Activated CD4-positive, alpha-beta T cell treated with anti-CD3 and anti-CD28 coated beads, Interleukin-2, amount 10 ng/mL, durations not matched to agents 24 days and 14 days (primary cell): ENCODE results near the gene FSD2. TPM values are rescaled to one million over a fixed set of nuclear protein-coding genes. Genes with fewer than 3 reads are reported as not detected.

Experiments
- DNase-seq: peaks from one replicate; pipeline ENCODE4 v3.0.0; 2022
- H3K27ac Mint-ChIP-seq: one replicate; pipeline ENCODE4 v1.8.0; 2022; ENCODE audit warnings: mild to moderate bottlenecking, mixed read lengths
- H3K27me3 Mint-ChIP-seq: one replicate; pipeline ENCODE4 v1.8.0; 2022; ENCODE audit warnings: mixed read lengths
- H3K36me3 Mint-ChIP-seq: one replicate; pipeline ENCODE4 v1.8.0; 2022; ENCODE audit warnings: low read depth, mild to moderate bottlenecking, mixed read lengths
- H3K4me1 Mint-ChIP-seq: one replicate; pipeline ENCODE4 v1.8.0; 2021; ENCODE audit warnings: mixed read lengths
- H3K4me3 Mint-ChIP-seq: one replicate; pipeline ENCODE4 v1.8.0; 2022; ENCODE audit warnings: mild to moderate bottlenecking, moderate library complexity, mixed read lengths
- H3K9me3 Mint-ChIP-seq: one replicate; pipeline ENCODE4 v1.8.0; 2021; ENCODE audit warnings: mixed read lengths
- intact Hi-C: fragments of 100-400 bp; cut with micrococcal nuclease; formaldehyde crosslinking; loops from one replicate; pipeline ENCODE4 v1.15.1; 2023
- total RNA-seq: library from RNA; stranded (reverse); gene quantifications from 2 replicates; pipeline ENCODE4 v1.2.3, GENCODE V29; 2022

The FSD2 gene
- total RNA-seq, 1 donor from 2014 or later, result not detected

DNA sequence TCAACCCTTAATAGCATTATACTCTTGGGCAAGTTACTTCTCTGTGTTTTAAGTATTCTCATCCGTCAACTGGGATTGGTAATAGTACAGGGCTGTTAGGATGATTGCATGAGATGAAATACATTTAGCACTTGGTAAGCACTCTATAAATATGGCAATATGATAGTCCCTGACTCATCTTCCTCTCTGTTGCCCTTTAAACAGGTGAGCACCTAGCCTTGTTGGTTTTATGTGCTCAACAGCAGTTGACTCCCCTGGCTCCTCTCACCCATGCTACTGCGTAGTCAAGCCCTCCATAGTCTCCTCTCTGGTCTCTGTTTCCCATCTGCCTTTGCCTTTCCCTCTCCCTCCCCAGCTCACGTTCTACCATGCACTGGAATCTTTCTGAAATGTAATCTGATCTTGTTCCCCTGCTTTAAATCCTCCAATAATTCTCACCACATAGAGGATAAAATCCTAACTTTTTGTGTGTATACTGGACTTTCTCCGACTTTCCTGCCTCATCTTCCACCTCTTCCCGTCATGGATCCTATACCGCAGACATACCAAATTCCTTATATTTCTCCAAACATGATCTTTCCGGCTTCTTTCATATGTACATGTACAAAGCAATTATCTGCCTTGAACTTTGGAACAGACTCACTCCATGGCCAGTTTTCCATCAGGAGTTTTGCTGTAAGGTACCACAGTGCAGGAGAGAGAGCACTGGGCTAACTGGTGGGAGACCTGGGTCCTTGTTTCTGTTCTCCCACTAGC, 42.3 kb downstream of the FSD2 start:
- H3K36me3 Mint-ChIP-seq, result peaks cover 25% of the 10 kb centered on the region
- intact Hi-C loops, result no loop called here
- no peak for DNase-seq
- no peaks in the 10 kb centered on the region for H3K27me3 Mint-ChIP-seq
- H3K27ac Mint-ChIP-seq, result peak overlapping the region; percentile 29
- peaks cover 13% of the 10 kb centered on the region for H3K4me1 Mint-ChIP-seq
- H3K4me3 Mint-ChIP-seq, result no peak overlapping the region
- no peaks in the 10 kb centered on the region for H3K9me3 Mint-ChIP-seq

DNA sequence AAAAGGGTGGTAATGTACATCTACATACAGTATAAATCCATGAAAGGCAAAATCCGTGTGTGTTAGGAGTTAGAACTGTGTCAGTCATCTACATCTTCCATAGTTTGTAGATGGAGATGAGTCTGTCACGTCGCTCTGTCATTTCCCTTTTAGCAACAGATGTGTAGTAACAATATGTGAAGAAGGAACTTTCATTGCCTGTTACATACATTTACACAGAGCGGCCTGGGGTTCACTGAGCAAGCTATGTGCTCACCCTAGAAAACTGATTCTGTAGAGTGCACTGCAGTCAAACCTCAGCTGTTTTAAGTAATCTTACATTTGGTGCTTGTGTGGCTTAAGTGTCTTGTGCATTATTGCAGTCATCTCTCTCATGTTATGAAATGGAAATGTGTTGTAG, 54.6 kb downstream of the FSD2 start:
- Mint-ChIP-seq H3K9me3 (no peaks in the 10 kb centered on the region), H3K4me3 (peak overlapping the region; percentile 99), H3K27ac (peak overlapping the region; percentile 97), H3K36me3 (peaks cover 43% of the 10 kb centered on the region), H3K4me1 (peaks cover 28% of the 10 kb centered on the region), H3K27me3 (no peaks in the 10 kb centered on the region)
- intact Hi-C loops, result loop anchor here (2.0 to 5.0 kb wide), 3 partner anchors 235 to 315 kb away; partner anchors contain the start of genes BTBD1, C15orf40 and RAMAC
- DNase-seq, result no peak

DNA sequence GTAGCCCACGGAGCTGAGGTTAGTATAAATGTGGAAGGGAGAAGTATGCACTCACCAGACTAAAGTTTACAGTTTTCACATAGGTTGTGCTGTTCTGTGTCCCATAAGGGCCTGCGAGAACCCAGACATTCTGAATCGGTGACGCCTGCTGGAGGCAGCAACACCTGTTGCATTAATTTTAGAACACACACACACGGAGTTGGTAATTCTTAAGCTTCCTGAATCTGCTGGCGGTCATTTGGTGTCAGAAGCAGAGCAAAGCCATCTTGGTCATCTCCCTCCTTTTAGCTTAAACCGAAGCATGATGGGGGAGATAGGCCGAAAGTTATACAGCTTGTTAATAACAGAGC, 55.1 kb downstream of the FSD2 start:
- Mint-ChIP-seq H3K27ac (peak overlapping the region; percentile 97), H3K9me3 (no peaks in the 10 kb centered on the region), H3K4me1 (peaks cover 24% of the 10 kb centered on the region), H3K4me3 (peak overlapping the region; percentile 99), H3K27me3 (no peaks in the 10 kb centered on the region), H3K36me3 (peaks cover 38% of the 10 kb centered on the region)
- no peak for DNase-seq
- intact Hi-C loops, result loop anchor here (1.0 to 5.0 kb wide), 6 partner anchors 42 to 316 kb away; partner anchors contain the start of genes AP3B2, BTBD1, C15orf40 and RAMAC

DNA sequence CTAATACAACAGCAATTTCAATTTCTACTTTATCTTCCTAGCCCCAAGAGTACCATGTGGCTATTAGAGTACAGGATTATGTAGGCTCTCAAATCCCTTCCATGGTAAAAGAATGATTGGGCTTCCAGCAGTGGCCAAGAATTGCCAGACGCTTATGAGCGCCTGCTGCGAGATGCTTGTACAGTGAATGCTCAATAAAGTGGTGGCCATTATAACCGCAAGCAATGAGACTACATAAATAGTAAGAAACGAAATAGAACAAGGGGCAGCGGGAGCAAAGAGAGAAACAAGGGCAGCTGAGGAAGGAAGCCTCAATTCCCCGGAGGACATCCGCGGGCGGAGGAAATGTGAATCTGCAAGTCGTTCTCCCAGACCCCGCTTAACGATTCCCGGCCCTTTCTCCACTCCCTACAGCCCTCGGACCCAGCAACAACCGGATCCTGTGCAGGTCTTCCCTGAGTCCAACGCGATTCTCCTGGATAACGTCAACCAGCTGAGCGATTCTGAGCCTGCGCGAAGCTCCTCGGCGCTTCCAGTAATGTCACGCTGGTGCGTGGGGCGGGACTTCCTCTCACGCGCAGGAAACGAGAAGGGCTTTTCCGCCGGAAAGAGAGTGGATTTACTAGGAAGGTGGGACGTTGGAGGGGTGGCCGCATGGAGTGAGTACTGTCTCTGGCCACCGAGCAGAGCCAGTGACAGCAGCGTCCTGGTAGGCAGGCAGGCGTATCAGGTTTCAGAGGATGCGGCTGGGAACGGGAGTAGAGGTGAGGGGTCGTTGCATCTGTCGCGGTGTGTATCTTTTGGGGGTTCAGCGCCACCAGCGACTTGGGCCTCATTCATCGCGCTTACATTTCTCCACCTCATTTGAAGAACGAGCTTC, 55.7 kb downstream of the FSD2 start:
- intact Hi-C loops, result loop anchor here (1.0 to 5.0 kb wide), 6 partner anchors 41 to 317 kb away; partner anchors contain the start of genes AP3B2, BTBD1, C15orf40 and RAMAC
- DNase-seq, result peak; percentile 96
- Mint-ChIP-seq H3K4me3 (peak overlapping the region; percentile 99), H3K4me1 (peaks cover 23% of the 10 kb centered on the region), H3K9me3 (no peaks in the 10 kb centered on the region), H3K36me3 (peaks cover 34% of the 10 kb centered on the region), H3K27me3 (no peaks in the 10 kb centered on the region), H3K27ac (peak overlapping the region; percentile 97)

DNA sequence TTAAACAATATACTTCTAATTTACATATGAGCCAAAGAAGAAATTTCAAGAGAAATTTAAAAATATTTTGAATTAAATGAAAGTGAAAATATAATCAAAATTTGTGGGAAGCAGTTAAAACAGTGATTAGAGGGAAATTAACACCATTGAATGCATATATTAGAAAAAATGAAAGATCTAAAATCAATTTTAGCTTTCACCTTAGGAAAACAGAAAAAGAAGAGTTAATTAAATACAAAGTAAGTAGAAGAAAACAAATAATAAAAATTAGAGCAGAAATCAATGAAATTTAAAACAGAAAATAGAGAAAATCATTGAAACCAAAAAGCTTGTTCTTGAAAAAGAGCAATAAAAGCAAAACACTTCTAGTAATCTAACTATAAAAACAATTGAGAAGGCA, 57.6 kb downstream of the FSD2 start:
- Mint-ChIP-seq H3K27ac (no peak overlapping the region), H3K4me1 (peaks cover 15% of the 10 kb centered on the region), H3K36me3 (peaks cover 24% of the 10 kb centered on the region), H3K4me3 (no peak overlapping the region), H3K9me3 (no peaks in the 10 kb centered on the region), H3K27me3 (no peaks in the 10 kb centered on the region)
- no peak for DNase-seq
- intact Hi-C loops, result no loop called here

DNA sequence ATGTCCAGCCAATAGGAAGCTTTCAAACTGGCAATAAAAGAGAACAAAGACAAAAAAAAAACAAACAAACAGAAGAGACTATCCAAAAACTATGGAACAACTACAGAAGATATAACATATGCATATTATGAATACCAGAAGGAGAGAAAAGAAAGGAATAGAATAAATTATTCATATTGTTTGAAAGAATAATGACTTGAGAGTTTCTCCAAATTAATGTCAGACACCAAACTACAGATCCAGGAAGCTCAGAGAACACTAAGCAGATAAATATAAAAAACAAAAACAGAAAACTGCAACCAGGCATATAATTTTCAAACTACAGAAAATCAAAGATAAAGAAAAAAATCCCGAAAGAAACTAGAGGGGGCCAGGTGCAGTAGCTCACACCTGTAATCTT, 62.1 kb downstream of the FSD2 start:
- Mint-ChIP-seq H3K36me3 (no peaks in the 10 kb centered on the region), H3K27ac (no peak overlapping the region), H3K4me3 (no peak overlapping the region), H3K4me1 (no peaks in the 10 kb centered on the region), H3K27me3 (no peaks in the 10 kb centered on the region), H3K9me3 (no peaks in the 10 kb centered on the region)
- intact Hi-C loops, result no loop called here
- DNase-seq, result no peak

DNA sequence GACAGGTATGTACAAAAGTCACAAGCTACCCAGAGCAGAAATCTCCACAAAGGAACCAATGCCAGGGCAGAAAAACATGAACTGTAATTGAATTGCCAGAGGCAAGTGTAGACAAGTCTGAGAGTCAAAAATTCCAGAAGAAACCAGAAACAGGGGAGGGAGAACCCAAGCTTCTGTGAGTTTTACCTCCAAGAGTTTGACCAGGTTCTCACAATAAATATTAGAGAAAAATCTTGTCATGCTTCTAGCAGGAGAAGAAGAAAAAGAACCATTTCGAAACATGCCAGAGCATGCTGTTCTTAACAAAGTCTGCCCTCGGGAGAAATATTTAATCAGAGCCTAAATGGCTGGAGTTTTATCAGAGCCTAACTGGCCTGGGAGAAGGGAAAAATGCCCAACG, 63.7 kb downstream of the FSD2 start:
- H3K36me3 Mint-ChIP-seq, result peaks cover 4% of the 10 kb centered on the region
- no peaks in the 10 kb centered on the region for H3K27me3 Mint-ChIP-seq
- no peak overlapping the region for H3K27ac Mint-ChIP-seq
- no peaks in the 10 kb centered on the region for H3K9me3 Mint-ChIP-seq
- intact Hi-C loops, result no loop called here
- H3K4me1 Mint-ChIP-seq, result no peaks in the 10 kb centered on the region
- no peak overlapping the region for H3K4me3 Mint-ChIP-seq
- DNase-seq, result no peak

DNA sequence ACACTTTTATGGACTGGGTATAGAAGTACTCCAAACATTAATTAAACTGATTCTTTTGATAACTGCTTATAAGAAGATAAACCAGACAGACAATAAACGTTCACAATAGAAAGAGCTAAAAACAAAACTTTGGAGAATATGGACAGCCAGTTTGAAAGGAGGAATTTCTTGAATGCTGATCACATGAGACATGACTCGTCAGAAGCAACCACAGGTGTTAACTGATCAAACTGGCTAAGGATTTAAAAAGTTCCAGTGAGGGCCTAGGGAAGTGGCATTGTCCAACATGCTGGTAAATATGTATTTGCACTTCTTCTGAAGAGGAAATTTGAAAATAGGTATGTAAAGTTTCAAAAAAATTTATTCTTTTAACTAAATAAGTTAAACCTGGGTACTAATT, 66.8 kb downstream of the FSD2 start:
- H3K4me3 Mint-ChIP-seq, result no peak overlapping the region
- no peak overlapping the region for H3K27ac Mint-ChIP-seq
- H3K27me3 Mint-ChIP-seq, result no peaks in the 10 kb centered on the region
- no peaks in the 10 kb centered on the region for H3K9me3 Mint-ChIP-seq
- H3K36me3 Mint-ChIP-seq, result peaks cover 5% of the 10 kb centered on the region
- DNase-seq, result no peak
- intact Hi-C loops, result no loop called here
- no peaks in the 10 kb centered on the region for H3K4me1 Mint-ChIP-seq

DNA sequence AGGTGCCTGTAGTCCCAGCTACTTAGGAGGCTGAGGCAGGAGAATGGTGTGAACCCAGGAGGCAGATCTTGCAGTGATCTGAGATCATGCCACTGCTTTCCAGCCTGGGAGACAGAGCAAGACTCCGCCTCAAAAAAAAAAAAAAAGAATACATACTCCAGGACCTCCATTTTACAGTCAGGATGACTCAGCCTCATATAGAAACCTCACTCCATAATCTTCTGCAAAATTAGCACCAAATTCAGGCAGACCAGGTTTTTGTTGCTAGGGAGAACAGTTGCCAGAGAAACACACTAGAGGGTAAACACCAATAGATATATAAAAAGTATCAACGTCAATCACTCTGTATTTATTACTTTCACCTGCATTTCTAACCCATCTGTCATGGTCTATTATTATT, 67.9 kb downstream of the FSD2 start:
- Mint-ChIP-seq H3K36me3 (peaks cover 5% of the 10 kb centered on the region), H3K27ac (no peak overlapping the region), H3K4me1 (no peaks in the 10 kb centered on the region), H3K9me3 (no peaks in the 10 kb centered on the region), H3K4me3 (no peak overlapping the region), H3K27me3 (no peaks in the 10 kb centered on the region)
- DNase-seq, result no peak
- intact Hi-C loops, result no loop called here

DNA sequence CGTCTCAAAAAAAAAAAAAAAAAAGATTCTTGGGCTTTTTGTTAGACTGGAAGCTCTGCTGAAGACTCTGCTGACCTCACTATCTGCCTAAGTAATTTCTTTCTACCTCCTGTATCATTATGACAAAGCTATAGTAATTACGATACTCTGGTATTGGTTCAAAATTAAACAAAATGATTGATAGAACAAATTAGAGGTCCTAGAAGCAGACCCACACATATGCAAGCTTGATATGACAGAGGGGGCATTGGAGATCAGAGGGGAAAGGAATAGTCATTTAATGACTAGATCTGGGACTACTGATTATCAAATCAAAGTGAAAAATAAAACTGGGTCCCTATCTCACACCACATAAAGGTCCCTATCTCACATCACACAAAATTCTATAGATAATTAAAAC, 74.3 kb downstream of the FSD2 start:
- intact Hi-C loops, result no loop called here
- Mint-ChIP-seq H3K4me3 (no peak overlapping the region), H3K9me3 (no peaks in the 10 kb centered on the region), H3K27ac (no peak overlapping the region), H3K27me3 (no peaks in the 10 kb centered on the region), H3K4me1 (no peaks in the 10 kb centered on the region), H3K36me3 (peaks cover 5% of the 10 kb centered on the region)
- no peak for DNase-seq

DNA sequence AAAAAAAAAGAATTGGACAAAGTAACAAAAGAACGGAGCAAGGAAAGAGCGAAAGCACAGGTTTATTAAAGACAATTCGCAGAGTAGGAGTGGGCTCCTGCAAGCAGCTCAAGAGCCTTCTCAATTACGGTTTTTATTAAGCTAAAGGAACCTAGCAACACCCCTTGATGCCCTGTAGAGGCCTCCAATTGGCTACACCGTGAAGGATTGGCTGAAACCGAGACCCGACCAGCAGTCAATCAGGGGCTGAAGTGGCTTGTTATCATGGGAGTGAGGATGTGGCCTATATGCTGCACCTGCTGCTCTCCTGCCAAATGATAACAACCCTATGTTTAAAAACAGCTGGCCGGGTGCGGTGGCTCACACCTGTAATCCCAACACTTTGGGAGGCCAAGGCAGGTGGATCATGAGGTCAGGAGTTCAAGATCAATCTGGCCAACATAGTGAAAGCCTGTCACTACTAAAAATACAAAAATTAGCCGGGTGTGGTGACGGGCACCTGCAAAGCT, 75.8 kb downstream of the FSD2 start:
- no peak overlapping the region for H3K4me3 Mint-ChIP-seq
- no peaks in the 10 kb centered on the region for H3K27me3 Mint-ChIP-seq
- no peak overlapping the region for H3K27ac Mint-ChIP-seq
- intact Hi-C loops, result no loop called here
- H3K9me3 Mint-ChIP-seq, result no peaks in the 10 kb centered on the region
- no peaks in the 10 kb centered on the region for H3K4me1 Mint-ChIP-seq
- no peak for DNase-seq
- H3K36me3 Mint-ChIP-seq, result peaks cover 5% of the 10 kb centered on the region

DNA sequence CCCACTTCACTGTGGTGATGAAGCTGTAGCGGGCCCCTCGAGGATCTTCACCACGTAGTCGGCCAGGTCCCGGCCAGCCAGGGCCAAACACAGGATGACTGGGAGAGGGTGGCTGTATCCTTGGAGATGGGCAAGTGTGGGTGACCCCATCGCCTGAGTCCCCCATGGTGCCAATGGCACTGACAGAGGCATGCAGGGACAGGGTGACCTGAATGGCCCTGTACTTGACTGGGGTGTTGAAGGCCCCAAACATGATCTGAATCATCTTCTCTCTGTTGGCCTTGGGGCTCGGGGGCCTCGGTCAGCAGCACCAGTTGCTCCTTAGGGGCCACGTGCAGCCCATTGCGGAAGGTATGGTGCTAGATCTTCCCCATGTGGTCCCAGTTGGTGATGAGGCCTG, 79.1 kb downstream of the FSD2 start:
- Mint-ChIP-seq H3K36me3 (peaks cover 3% of the 10 kb centered on the region), H3K27ac (no peak overlapping the region), H3K9me3 (no peaks in the 10 kb centered on the region), H3K4me3 (no peak overlapping the region), H3K27me3 (no peaks in the 10 kb centered on the region), H3K4me1 (no peaks in the 10 kb centered on the region)
- intact Hi-C loops, result no loop called here
- DNase-seq, result no peak

DNA sequence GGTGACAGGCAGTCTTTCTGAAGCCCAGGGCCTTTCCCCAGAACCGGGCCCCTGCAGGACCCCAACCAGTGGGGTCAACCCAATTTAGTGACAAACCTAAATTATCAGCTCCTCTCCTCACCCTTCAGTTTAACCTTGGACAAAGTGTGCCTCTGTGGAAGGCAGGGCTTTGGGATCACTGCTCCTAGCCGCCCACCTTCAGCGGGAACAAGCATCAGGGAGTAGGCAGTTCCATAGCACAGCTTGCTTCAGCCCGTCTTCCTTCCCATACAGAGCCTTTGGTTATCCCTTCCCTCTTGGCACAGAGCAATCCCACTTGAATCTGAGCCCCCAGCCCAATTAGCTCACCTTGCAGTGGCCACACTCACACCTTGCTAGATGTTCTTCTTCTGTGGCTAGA, 90.9 kb downstream of the FSD2 start:
- intact Hi-C loops, result no loop called here
- Mint-ChIP-seq H3K4me3 (no peak overlapping the region), H3K4me1 (no peaks in the 10 kb centered on the region), H3K27me3 (peaks cover 13% of the 10 kb centered on the region), H3K27ac (no peak overlapping the region), H3K36me3 (no peaks in the 10 kb centered on the region), H3K9me3 (peaks cover 4% of the 10 kb centered on the region)
- DNase-seq, result no peak

DNA sequence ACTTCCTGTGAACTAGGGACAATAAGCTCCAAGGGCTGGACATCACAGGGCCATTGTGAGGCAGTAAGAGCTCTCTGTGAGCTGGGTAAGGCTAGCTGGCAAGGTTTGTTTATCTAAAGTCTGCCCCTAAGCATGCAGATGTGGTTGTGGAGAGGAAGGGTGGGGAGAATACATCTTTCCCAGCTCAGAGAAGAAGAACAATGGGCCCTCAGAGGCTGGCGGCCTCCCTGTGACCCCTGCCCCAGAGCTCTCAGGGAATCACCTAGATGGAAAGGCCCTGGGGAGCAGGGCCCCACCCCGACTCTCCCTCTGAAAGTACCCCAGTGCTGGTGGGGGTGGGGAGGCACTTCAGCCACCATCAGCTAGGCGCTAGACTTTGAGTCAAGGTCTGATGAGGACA, 91.9 kb downstream of the FSD2 start:
- DNase-seq, result no peak
- H3K4me1 Mint-ChIP-seq, result no peaks in the 10 kb centered on the region
- no peak overlapping the region for H3K27ac Mint-ChIP-seq
- intact Hi-C loops, result loop anchor here (5.0 kb wide), 1 partner anchor 288 kb away; no protein-coding TSS in a partner anchor
- H3K36me3 Mint-ChIP-seq, result no peaks in the 10 kb centered on the region
- no peak overlapping the region for H3K4me3 Mint-ChIP-seq
- peaks cover 12% of the 10 kb centered on the region for H3K27me3 Mint-ChIP-seq
- peaks cover 4% of the 10 kb centered on the region for H3K9me3 Mint-ChIP-seq
